HepG2 (cell line): Measurements from ENCODE around the gene ZNF385B. TPM values are rescaled to one million over a fixed set of nuclear protein-coding genes. Genes with fewer than 3 reads are reported as not detected.

Experiments used
- ATF1 ChIP-seq: IDR thresholded peaks from 2 replicates; pipeline ENCODE4 v1.6.1; 2016; ENCODE audit warnings: mild to moderate bottlenecking, control low read depth
- CHD4 ChIP-seq: fragments of 200-600 bp; sonication (generic); IDR thresholded peaks from 2 replicates; pipeline ENCODE4 v1.7.0; 2017; ENCODE audit warnings: mild to moderate bottlenecking, low read length, borderline replicate concordance
- DR1 ChIP-seq: sonication (generic); formaldehyde crosslinking; IDR thresholded peaks from 2 replicates; pipeline ENCODE4 v1.8.0; 2021; ENCODE audit warnings: mild to moderate bottlenecking, missing genetic modification reagents, inconsistent platforms
- JUN ChIP-seq: sonication (generic); formaldehyde crosslinking; IDR thresholded peaks from 2 replicates; pipeline ENCODE4 v1.4.0; 2020; ENCODE audit warnings: mild to moderate bottlenecking, missing genetic modification reagents
- LCORL ChIP-seq, 2 experiments: fragments of 450-650 bp in 1 of 2; sonication (generic) in 1 of 2; formaldehyde crosslinking in 1 of 2; IDR thresholded peaks; 2 replicates each; pipeline versions ENCODE4 v1.5.0 to v1.6.1; 2017 to 2020; ENCODE audit warnings: antibody characterized with exemption in 1 of 2, missing genetic modification reagents in 1 of 2
- MIER3 ChIP-seq: IDR thresholded peaks from 2 replicates; pipeline ENCODE4 v1.6.1; 2016; ENCODE audit warnings: missing compliant biosample characterization, borderline replicate concordance
- NFATC3 ChIP-seq: sonication (generic); formaldehyde crosslinking; IDR thresholded peaks from 2 replicates; pipeline ENCODE4 v1.5.1; 2020; ENCODE audit warnings: mild to moderate bottlenecking, missing genetic modification reagents
- NFKB2 ChIP-seq: sonication (generic); formaldehyde crosslinking; IDR thresholded peaks from 2 replicates; pipeline ENCODE4 v1.4.0; 2020; ENCODE audit warnings: missing genetic modification reagents, borderline replicate concordance
- NPAS2 ChIP-seq: sonication (generic); formaldehyde crosslinking; IDR thresholded peaks from 2 replicates; pipeline ENCODE4 v1.8.0; 2022; ENCODE audit warnings: mild to moderate bottlenecking, missing genetic modification reagents, borderline replicate concordance
- PHF21A ChIP-seq: sonication (generic); formaldehyde crosslinking; IDR thresholded peaks from 2 replicates; pipeline ENCODE4 v1.5.0; 2020; ENCODE audit warnings: mild to moderate bottlenecking, missing genetic modification reagents
- RCOR2 ChIP-seq: IDR thresholded peaks from 2 replicates; pipeline ENCODE4 v1.6.1; 2016; ENCODE audit warnings: missing biosample characterization, missing genetic modification reagents
- TAF1 ChIP-seq: sonication (generic); formaldehyde crosslinking; IDR thresholded peaks from 2 replicates; pipeline ENCODE4 v1.4.0; 2020; ENCODE audit warnings: missing genetic modification reagents
- TEAD3 ChIP-seq: optimal IDR thresholded peaks from 2 replicates; pipeline ENCODE3; 2016; ENCODE audit warnings: borderline replicate concordance
- TRIM24 ChIP-seq: sonication (generic); formaldehyde crosslinking; IDR thresholded peaks from 2 replicates; pipeline ENCODE4 v1.8.0; 2022; ENCODE audit warnings: mild to moderate bottlenecking, missing genetic modification reagents
- YEATS2 ChIP-seq: sonication (generic); formaldehyde crosslinking; IDR thresholded peaks from 2 replicates; pipeline ENCODE4 v1.4.0; 2020; ENCODE audit warnings: missing genetic modification reagents, borderline replicate concordance
- ZBTB8A ChIP-seq: sonication (generic); formaldehyde crosslinking; IDR thresholded peaks from 2 replicates; pipeline ENCODE4 v1.4.0; 2020; ENCODE audit warnings: mild to moderate bottlenecking, low read depth, missing genetic modification reagents, borderline replicate concordance
- ZNF274 ChIP-seq: sonication (generic); formaldehyde crosslinking; IDR thresholded peaks from 2 replicates; pipeline ENCODE4 v1.5.1; 2020; ENCODE audit warnings: mild to moderate bottlenecking, missing genetic modification reagents
- ZNF329 ChIP-seq: sonication (generic); formaldehyde crosslinking; IDR thresholded peaks from 2 replicates; pipeline ENCODE4 v1.9.0; 2021; ENCODE audit warnings: low read depth, mild to moderate bottlenecking, missing genetic modification reagents
- ZNF451 ChIP-seq: sonication (generic); formaldehyde crosslinking; IDR thresholded peaks from 2 replicates; pipeline ENCODE4 v1.5.0; 2020; ENCODE audit warnings: mild to moderate bottlenecking, missing genetic modification reagents
- ZNF550 ChIP-seq: sonication (generic); formaldehyde crosslinking; IDR thresholded peaks from 2 replicates; pipeline ENCODE4 v1.4.0; 2020; ENCODE audit warnings: mild to moderate bottlenecking, missing genetic modification reagents, borderline replicate concordance
- ZNF646 ChIP-seq: sonication (generic); formaldehyde crosslinking; IDR thresholded peaks from 2 replicates; pipeline ENCODE4 v1.9.0; 2021; ENCODE audit warnings: mild to moderate bottlenecking, missing genetic modification reagents
- ZNF691 ChIP-seq: sonication (generic); formaldehyde crosslinking; IDR thresholded peaks from 2 replicates; pipeline ENCODE4 v1.4.0; 2020; ENCODE audit warnings: missing genetic modification reagents, low read depth, mild to moderate bottlenecking, borderline replicate concordance
- ZNF704 ChIP-seq: sonication (generic); formaldehyde crosslinking; IDR thresholded peaks from 2 replicates; pipeline ENCODE4 v1.8.1; 2023; ENCODE audit warnings: mild to moderate bottlenecking, inconsistent platforms, moderate library complexity, missing genetic modification reagents, borderline replicate concordance
- ZNF75D ChIP-seq: sonication (generic); formaldehyde crosslinking; IDR thresholded peaks from 2 replicates; pipeline ENCODE4 v1.8.1; 2023; ENCODE audit warnings: missing genetic modification reagents, mild to moderate bottlenecking, borderline replicate concordance
- polyA plus RNA-seq, 8 experiments: library from polyadenylated mRNA; depleted of rRNA in 3 of 8; stranded (reverse) in 7 of 8; unstranded in 1 of 8; fragments of >200 nt; fragmentation: Illumina TruSeq in 4 of 8; extraction: Trizol in 4 of 8; gene quantifications; 2 replicates each; pipeline versions ENCODE4 v1.2.1 to v1.2.3, GENCODE V29; 2011 to 2016; ENCODE audit warnings: low read depth in 4 of 8, missing spikeins in 1 of 8, mixed read lengths in 1 of 8; ENCODE audit not compliant: insufficient read depth in 1 of 8
- total RNA-seq, 5 experiments: library from RNA; depleted of rRNA; stranded (reverse); fragments of >200 nt; fragmentation: Illumina TruSeq; extraction: Trizol; gene quantifications; 2 replicates each; pipeline ENCODE4 v1.2.3, GENCODE V29; 2016; ENCODE audit warnings: low read depth in 1 of 5

ZNF385B gene
- total and polyA plus RNA-seq, 2 of the 13 experiments (the other 11 are each of a cell fraction or from before 2014, with no cell fraction given) = 3.3 to 6.7 TPM

- TF ChIP-seq ZNF646 (CRISPR knock-in tag) (peak; percentile 63; the same call in 1 of the 2 replicates), DR1 (CRISPR knock-in tag) (no peak), ZNF329 (CRISPR knock-in tag) (no peak), ATF1 (CRISPR knock-in tag) (peak; percentile 34; the same call in 1 of the 2 replicates), ZBTB8A (CRISPR knock-in tag) (no peak), RCOR2 (CRISPR knock-in tag) (peak; percentile 41; the same call in 1 of the 2 replicates), PHF21A (CRISPR knock-in tag) (no peak; the same call in 1 of the 2 replicates), NFKB2 (no peak), JUN (CRISPR knock-in tag) (no peak), ZNF691 (CRISPR knock-in tag) (no peak), ZNF451 (no peak), NFATC3 (CRISPR knock-in tag) (no peak), ZNF550 (CRISPR knock-in tag) (no peak), ZNF274 (CRISPR knock-in tag) (no peak), TEAD3 (CRISPR knock-in tag) (peak; percentile 41), YEATS2 (CRISPR knock-in tag) (no peak), CHD4 (no peak; the same call in 1 of the 2 replicates), ZNF704 (CRISPR knock-in tag) (no peak), NPAS2 (no peak), LCORL (IDR thresholded peaks at IDR 0.05) (no peak), LCORL (CRISPR knock-in tag; IDR thresholded peaks at IDR 0.05) (peak; percentile 24; the same call in 1 of the 2 replicates), TRIM24 (CRISPR knock-in tag) (no peak), MIER3 (no peak), ZNF75D (CRISPR knock-in tag) (no peak), TAF1 (no peak)
Measured at GRCh38 chr2:179560257-179560735, 301.1 kb downstream of the ZNF385B start (continued).
